Activated T-helper 1 cell treated with anti-CD3 and anti-CD28 coated beads, Interleukin-12 subunit alpha, Interleukin-12 subunit beta, Interleukin-2, Interleukin-4 antibody, amounts not matched to agents 30 ng/mL and 10 ng/mL and 1 ng/mL, durations not matched to agents 14 hours and 24 hours and 36 hours (primary cell): ENCODE measurements around the gene CSTB. TPM values are rescaled to one million over a fixed set of nuclear protein-coding genes. Genes with fewer than 3 reads are reported as not detected.

Source experiments
- DNase-seq: peaks from one replicate; pipeline ENCODE4 v3.0.0; 2021; ENCODE audit warnings: low spot score
- H3K27ac Mint-ChIP-seq: one replicate; pipeline ENCODE4 v1.8.0; 2021; ENCODE audit warnings: mild to moderate bottlenecking, mixed read lengths
- H3K27me3 Mint-ChIP-seq: one replicate; pipeline ENCODE4 v1.8.0; 2022; ENCODE audit warnings: mild to moderate bottlenecking, moderate library complexity, mixed read lengths; ENCODE audit not compliant: insufficient read depth
- H3K36me3 Mint-ChIP-seq: one replicate; pipeline ENCODE4 v1.8.0; 2021; ENCODE audit warnings: low read depth, mixed read lengths
- H3K4me1 Mint-ChIP-seq: one replicate; pipeline ENCODE4 v1.8.0; 2021; ENCODE audit warnings: low read depth, mixed read lengths
- H3K4me3 Mint-ChIP-seq: one replicate; pipeline ENCODE4 v1.8.0; 2021; ENCODE audit warnings: mild to moderate bottlenecking, moderate library complexity, mixed read lengths
- H3K9me3 Mint-ChIP-seq: one replicate; pipeline ENCODE4 v1.8.0; 2021; ENCODE audit warnings: mixed read lengths
- intact Hi-C: fragments of 100-400 bp; cut with micrococcal nuclease; formaldehyde crosslinking; loops from one replicate; pipeline ENCODE4 v1.15.1; 2024
- total RNA-seq: library from RNA; stranded (reverse); gene quantifications from 2 replicates; pipeline ENCODE4 v1.2.3, GENCODE V29; 2022

CSTB gene
- total RNA-seq, 1 donor from 2014 or later: 52.4 TPM

- Mint-ChIP-seq H3K27ac (peak overlapping the region; percentile 23), H3K4me1 (no peaks in the 10 kb centered on the region), H3K27me3 (no peaks in the 10 kb centered on the region), H3K4me3 (no peak overlapping the region), H3K36me3 (peaks cover 19% of the 10 kb centered on the region), H3K9me3 (no peaks in the 10 kb centered on the region)
- intact Hi-C loops: no loop called here
- DNase-seq: no peak
Observed at GRCh38 chr21:43806017-43806710, 30.1 kb upstream of the CSTB start.

- Mint-ChIP-seq H3K27ac (no peak overlapping the region), H3K36me3 (peaks cover 23% of the 10 kb centered on the region), H3K9me3 (no peaks in the 10 kb centered on the region), H3K4me1 (no peaks in the 10 kb centered on the region), H3K4me3 (no peak overlapping the region), H3K27me3 (no peaks in the 10 kb centered on the region)
- no peak for DNase-seq
- intact Hi-C loops: no loop called here
Observed at GRCh38 chr21:43805275-43805800, 29.2 kb upstream of the CSTB start.

GRCh38 chr21:43803558-43804300 lies 27.6 kb upstream of the CSTB start:
- no peaks in the 10 kb centered on the region for H3K4me1 Mint-ChIP-seq
- no peak overlapping the region for H3K27ac Mint-ChIP-seq
- intact Hi-C loops: no loop called here
- no peaks in the 10 kb centered on the region for H3K9me3 Mint-ChIP-seq
- no peak overlapping the region for H3K4me3 Mint-ChIP-seq
- H3K36me3 Mint-ChIP-seq: peaks cover 36% of the 10 kb centered on the region
- H3K27me3 Mint-ChIP-seq: no peaks in the 10 kb centered on the region
- no peak for DNase-seq

GRCh38 chr21:43802713-43803313 lies 26.7 kb upstream of the CSTB start:
- H3K27me3 Mint-ChIP-seq: no peaks in the 10 kb centered on the region
- H3K36me3 Mint-ChIP-seq: peaks cover 42% of the 10 kb centered on the region
- H3K4me1 Mint-ChIP-seq: no peaks in the 10 kb centered on the region
- H3K27ac Mint-ChIP-seq: no peak overlapping the region
- no peaks in the 10 kb centered on the region for H3K9me3 Mint-ChIP-seq
- H3K4me3 Mint-ChIP-seq: no peak overlapping the region
- intact Hi-C loops: no loop called here
- no peak for DNase-seq

GRCh38 chr21:43801006-43801783 lies 25.1 kb upstream of the CSTB start:
- no peak for DNase-seq
- Mint-ChIP-seq H3K4me1 (no peaks in the 10 kb centered on the region), H3K27ac (no peak overlapping the region), H3K4me3 (no peak overlapping the region), H3K9me3 (no peaks in the 10 kb centered on the region), H3K27me3 (no peaks in the 10 kb centered on the region), H3K36me3 (peaks cover 52% of the 10 kb centered on the region)
- intact Hi-C loops: no loop called here

GRCh38 chr21:43800566-43800965 lies 24.5 kb upstream of the CSTB start:
- H3K27me3 Mint-ChIP-seq: no peaks in the 10 kb centered on the region
- no peaks in the 10 kb centered on the region for H3K4me1 Mint-ChIP-seq
- H3K36me3 Mint-ChIP-seq: peaks cover 50% of the 10 kb centered on the region
- DNase-seq: no peak
- intact Hi-C loops: no loop called here
- no peaks in the 10 kb centered on the region for H3K9me3 Mint-ChIP-seq
- no peak overlapping the region for H3K27ac Mint-ChIP-seq
- H3K4me3 Mint-ChIP-seq: no peak overlapping the region

GRCh38 chr21:43800124-43800523 lies 24.0 kb upstream of the CSTB start:
- DNase-seq: no peak
- H3K4me3 Mint-ChIP-seq: no peak overlapping the region
- H3K27ac Mint-ChIP-seq: no peak overlapping the region
- intact Hi-C loops: no loop called here
- no peaks in the 10 kb centered on the region for H3K4me1 Mint-ChIP-seq
- no peaks in the 10 kb centered on the region for H3K27me3 Mint-ChIP-seq
- peaks cover 54% of the 10 kb centered on the region for H3K36me3 Mint-ChIP-seq
- H3K9me3 Mint-ChIP-seq: no peaks in the 10 kb centered on the region

GRCh38 chr21:43799301-43799840 lies 23.3 kb upstream of the CSTB start:
- H3K9me3 Mint-ChIP-seq: no peaks in the 10 kb centered on the region
- intact Hi-C loops: no loop called here
- no peaks in the 10 kb centered on the region for H3K4me1 Mint-ChIP-seq
- peaks cover 57% of the 10 kb centered on the region for H3K36me3 Mint-ChIP-seq
- no peaks in the 10 kb centered on the region for H3K27me3 Mint-ChIP-seq
- no peak overlapping the region for H3K4me3 Mint-ChIP-seq
- DNase-seq: no peak
- no peak overlapping the region for H3K27ac Mint-ChIP-seq

GRCh38 chr21:43797925-43798715 lies 22.0 kb upstream of the CSTB start:
- intact Hi-C loops: no loop called here
- Mint-ChIP-seq H3K27ac (no peak overlapping the region), H3K4me1 (no peaks in the 10 kb centered on the region), H3K9me3 (no peaks in the 10 kb centered on the region), H3K4me3 (no peak overlapping the region), H3K36me3 (peaks cover 57% of the 10 kb centered on the region), H3K27me3 (no peaks in the 10 kb centered on the region)
- no peak for DNase-seq

GRCh38 chr21:43797415-43797814 lies 21.3 kb upstream of the CSTB start:
- H3K27me3 Mint-ChIP-seq: no peaks in the 10 kb centered on the region
- H3K36me3 Mint-ChIP-seq: peaks cover 59% of the 10 kb centered on the region
- intact Hi-C loops: no loop called here
- peaks cover 4% of the 10 kb centered on the region for H3K4me1 Mint-ChIP-seq
- no peaks in the 10 kb centered on the region for H3K9me3 Mint-ChIP-seq
- no peak for DNase-seq
- no peak overlapping the region for H3K4me3 Mint-ChIP-seq
- H3K27ac Mint-ChIP-seq: no peak overlapping the region

- intact Hi-C loops: no loop called here
- H3K9me3 Mint-ChIP-seq: no peaks in the 10 kb centered on the region
- H3K4me3 Mint-ChIP-seq: no peak overlapping the region
- peaks cover 67% of the 10 kb centered on the region for H3K36me3 Mint-ChIP-seq
- H3K4me1 Mint-ChIP-seq: peaks cover 20% of the 10 kb centered on the region
- no peaks in the 10 kb centered on the region for H3K27me3 Mint-ChIP-seq
- no peak overlapping the region for H3K27ac Mint-ChIP-seq
- DNase-seq: no peak
Observed at GRCh38 chr21:43794857-43795256, 18.7 kb upstream of the CSTB start.

GRCh38 chr21:43794311-43794710 lies 18.2 kb upstream of the CSTB start:
- Mint-ChIP-seq H3K36me3 (peaks cover 65% of the 10 kb centered on the region), H3K9me3 (no peaks in the 10 kb centered on the region), H3K27ac (no peak overlapping the region), H3K4me1 (peaks cover 20% of the 10 kb centered on the region), H3K4me3 (no peak overlapping the region), H3K27me3 (no peaks in the 10 kb centered on the region)
- intact Hi-C loops: no loop called here
- DNase-seq: no peak
